Loucy (cell line): ENCODE measurements around the gene KCNT1.

ENCODE experiments used
- EZH2phosphoT487 ChIP-seq: fragments of 200-600 bp; IDR thresholded peaks from 2 replicates; pipeline ENCODE4 v1.6.1; 2018; ENCODE audit warnings: antibody characterized with exemption, mild to moderate bottlenecking, moderate library complexity, borderline replicate concordance
- TF ChIP-seq, protein P1 (sequence below): fragments of 200-600 bp; sonication (generic); conservative IDR thresholded peaks from 2 replicates; pipeline ENCODE4 v1.5.1; 2014; ENCODE audit warnings: mild to moderate bottlenecking, antibody characterized with exemption, low read length

DNA sequence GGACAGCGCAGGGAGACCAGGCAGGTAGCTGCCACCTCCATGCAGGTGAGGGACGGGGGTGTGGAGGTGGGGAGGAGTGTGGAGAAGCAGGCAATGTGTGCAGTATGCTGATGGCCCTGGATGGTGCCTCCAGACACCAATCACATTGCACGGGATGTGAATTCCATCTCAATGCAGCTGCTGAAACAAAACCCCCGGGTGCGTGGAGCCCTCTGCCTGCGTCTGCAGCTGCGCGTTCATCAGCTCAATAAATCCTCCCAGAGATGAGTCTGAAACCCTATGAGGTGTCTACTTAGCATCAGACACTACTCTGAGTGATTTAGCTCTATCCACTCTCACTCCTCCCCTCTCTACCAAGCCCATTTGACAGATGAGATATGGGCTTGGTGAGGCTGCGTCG, 13.0 kb upstream of the KCNT1 start:
- TF ChIP-seq, protein P1, sequence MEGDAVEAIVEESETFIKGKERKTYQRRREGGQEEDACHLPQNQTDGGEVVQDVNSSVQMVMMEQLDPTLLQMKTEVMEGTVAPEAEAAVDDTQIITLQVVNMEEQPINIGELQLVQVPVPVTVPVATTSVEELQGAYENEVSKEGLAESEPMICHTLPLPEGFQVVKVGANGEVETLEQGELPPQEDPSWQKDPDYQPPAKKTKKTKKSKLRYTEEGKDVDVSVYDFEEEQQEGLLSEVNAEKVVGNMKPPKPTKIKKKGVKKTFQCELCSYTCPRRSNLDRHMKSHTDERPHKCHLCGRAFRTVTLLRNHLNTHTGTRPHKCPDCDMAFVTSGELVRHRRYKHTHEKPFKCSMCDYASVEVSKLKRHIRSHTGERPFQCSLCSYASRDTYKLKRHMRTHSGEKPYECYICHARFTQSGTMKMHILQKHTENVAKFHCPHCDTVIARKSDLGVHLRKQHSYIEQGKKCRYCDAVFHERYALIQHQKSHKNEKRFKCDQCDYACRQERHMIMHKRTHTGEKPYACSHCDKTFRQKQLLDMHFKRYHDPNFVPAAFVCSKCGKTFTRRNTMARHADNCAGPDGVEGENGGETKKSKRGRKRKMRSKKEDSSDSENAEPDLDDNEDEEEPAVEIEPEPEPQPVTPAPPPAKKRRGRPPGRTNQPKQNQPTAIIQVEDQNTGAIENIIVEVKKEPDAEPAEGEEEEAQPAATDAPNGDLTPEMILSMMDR, result no peak
- no peak for TF ChIP-seq EZH2phosphoT487
